Measurements from ENCODE around the gene MCM10. TPM values are rescaled to one million over a fixed set of nuclear protein-coding genes. Genes with fewer than 3 reads are reported as not detected.

MCM10 gene
- total and polyA plus RNA-seq, 9 donors = 0.20 to 1.7 (median 0.53) TPM; not detected in 2

- Histone ChIP-seq H3K27ac (no peak overlapping the region), H3K4me1 (ENCODE audit: insufficient read depth) (no peaks in the 10 kb centered on the region), H3K36me3 (no peaks in the 10 kb centered on the region), H3K9me3 (no peaks in the 10 kb centered on the region), H3K4me3 (no peak overlapping the region), H3K27me3 (no peaks in the 10 kb centered on the region)
- intact Hi-C loops (cut with DNase I) = no loop called here
- no peak for DNase-seq
- TF ChIP-seq EP300 (IDR thresholded peaks at IDR 0.05) (no peak), POLR2A (IDR thresholded peaks at IDR 0.05) (no peak)
- TF ChIP-seq, protein P1, sequence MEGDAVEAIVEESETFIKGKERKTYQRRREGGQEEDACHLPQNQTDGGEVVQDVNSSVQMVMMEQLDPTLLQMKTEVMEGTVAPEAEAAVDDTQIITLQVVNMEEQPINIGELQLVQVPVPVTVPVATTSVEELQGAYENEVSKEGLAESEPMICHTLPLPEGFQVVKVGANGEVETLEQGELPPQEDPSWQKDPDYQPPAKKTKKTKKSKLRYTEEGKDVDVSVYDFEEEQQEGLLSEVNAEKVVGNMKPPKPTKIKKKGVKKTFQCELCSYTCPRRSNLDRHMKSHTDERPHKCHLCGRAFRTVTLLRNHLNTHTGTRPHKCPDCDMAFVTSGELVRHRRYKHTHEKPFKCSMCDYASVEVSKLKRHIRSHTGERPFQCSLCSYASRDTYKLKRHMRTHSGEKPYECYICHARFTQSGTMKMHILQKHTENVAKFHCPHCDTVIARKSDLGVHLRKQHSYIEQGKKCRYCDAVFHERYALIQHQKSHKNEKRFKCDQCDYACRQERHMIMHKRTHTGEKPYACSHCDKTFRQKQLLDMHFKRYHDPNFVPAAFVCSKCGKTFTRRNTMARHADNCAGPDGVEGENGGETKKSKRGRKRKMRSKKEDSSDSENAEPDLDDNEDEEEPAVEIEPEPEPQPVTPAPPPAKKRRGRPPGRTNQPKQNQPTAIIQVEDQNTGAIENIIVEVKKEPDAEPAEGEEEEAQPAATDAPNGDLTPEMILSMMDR (IDR thresholded peaks at IDR 0.05) = no peak
- 90 to 91% (median 91%) methylated on average over 7 of the region's 7 CpGs for WGBS, 3 donors
Measured at GRCh38 chr10:13193637-13194036, 32.3 kb downstream of the MCM10 start.

- Histone ChIP-seq H3K9me3 (no peaks in the 10 kb centered on the region), H3K27me3 (no peaks in the 10 kb centered on the region), H3K4me3 (no peak overlapping the region), H3K27ac (no peak overlapping the region), H3K4me1 (ENCODE audit: insufficient read depth) (no peaks in the 10 kb centered on the region), H3K36me3 (no peaks in the 10 kb centered on the region)
- WGBS, 3 donors = 77 to 90% (median 88%) methylated on average over 6 of the region's 6 CpGs
- TF ChIP-seq EP300 (IDR thresholded peaks at IDR 0.05) (no peak), POLR2A (IDR thresholded peaks at IDR 0.05) (no peak)
- TF ChIP-seq, protein P1 (IDR thresholded peaks at IDR 0.05) = no peak
- intact Hi-C loops (cut with DNase I) = no loop called here
- DNase-seq = no peak
Measured at GRCh38 chr10:13195016-13195415, 33.7 kb downstream of the MCM10 start.

DNA sequence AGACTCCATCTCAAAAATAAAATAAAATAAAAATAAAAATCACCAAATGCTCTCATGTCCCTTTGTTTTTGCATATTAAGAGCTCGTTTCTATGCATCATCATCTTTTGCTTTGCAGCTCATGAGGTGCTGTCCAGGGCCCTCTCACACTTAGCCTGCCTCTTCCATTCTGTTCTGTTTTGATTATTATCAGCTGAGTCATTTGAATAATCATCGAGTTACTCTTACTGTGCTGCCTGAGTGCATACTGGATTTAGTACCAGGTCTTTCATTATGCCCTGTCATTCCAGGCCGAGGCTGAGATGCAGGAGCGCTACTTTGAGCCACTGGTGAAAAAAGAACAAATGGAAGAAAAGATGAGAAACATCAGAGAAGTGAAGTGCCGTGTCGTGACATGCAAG lies 39.8 kb downstream of the MCM10 start:
- WGBS, 3 donors = 80 to 88% (median 86%) methylated on average over 6 of the region's 6 CpGs
- intact Hi-C loops (cut with DNase I) = no loop called here
- TF ChIP-seq, protein P1 (IDR thresholded peaks at IDR 0.05) = no peak
- TF ChIP-seq EP300 (IDR thresholded peaks at IDR 0.05) (no peak), POLR2A (IDR thresholded peaks at IDR 0.05) (no peak)

GRCh38 chr10:13206091-13206490 lies 44.7 kb downstream of the MCM10 start:
- Histone ChIP-seq H3K27ac (no peak overlapping the region), H3K4me1 (ENCODE audit: insufficient read depth) (no peaks in the 10 kb centered on the region), H3K9me3 (no peaks in the 10 kb centered on the region), H3K36me3 (no peaks in the 10 kb centered on the region), H3K4me3 (no peak overlapping the region), H3K27me3 (no peaks in the 10 kb centered on the region)
- TF ChIP-seq POLR2A (IDR thresholded peaks at IDR 0.05) = no peak
- TF ChIP-seq EP300 (IDR thresholded peaks at IDR 0.05) = no peak
- TF ChIP-seq, protein P1 (IDR thresholded peaks at IDR 0.05) = no peak
- intact Hi-C loops (cut with DNase I) = no loop called here
- no peak for DNase-seq
- whole genome bisulfite sequencing, 3 donors = 84 to 90% (median 86%) methylated on average over 9 of the region's 9 CpGs

More for the DNA sequence above, 39.8 kb downstream of the MCM10 start:
- Histone ChIP-seq H3K36me3 (no peaks in the 10 kb centered on the region), H3K9me3 (no peaks in the 10 kb centered on the region), H3K27me3 (no peaks in the 10 kb centered on the region), H3K4me1 (ENCODE audit: insufficient read depth) (no peaks in the 10 kb centered on the region), H3K4me3 (no peak overlapping the region), H3K27ac (no peak overlapping the region)
- DNase-seq = no peak
